Neural progenitor cell (in vitro differentiated cells): Measurements from ENCODE around the gene F10.

Source experiments
- EZH2 ChIP-seq: fragments of 200-600 bp; sonication (generic); IDR thresholded peaks from 2 replicates; pipeline ENCODE4 v1.6.1; 2017; ENCODE audit warnings: antibody characterized with exemption, mild to moderate bottlenecking, moderate library complexity
- EZH2phosphoT487 ChIP-seq: fragments of 200-600 bp; sonication (generic); IDR thresholded peaks from 2 replicates; pipeline ENCODE4 v1.6.1; 2017; ENCODE audit warnings: antibody characterized with exemption
- TF ChIP-seq, protein P1 (sequence below): fragments of 200-600 bp; sonication (generic); IDR thresholded peaks from 2 replicates; pipeline ENCODE4 v1.5.1; 2017; ENCODE audit warnings: antibody characterized with exemption, mild to moderate bottlenecking

GRCh38 chr13:113091211-113091771, 31.3 kb upstream of the F10 start:
- TF ChIP-seq, protein P1, sequence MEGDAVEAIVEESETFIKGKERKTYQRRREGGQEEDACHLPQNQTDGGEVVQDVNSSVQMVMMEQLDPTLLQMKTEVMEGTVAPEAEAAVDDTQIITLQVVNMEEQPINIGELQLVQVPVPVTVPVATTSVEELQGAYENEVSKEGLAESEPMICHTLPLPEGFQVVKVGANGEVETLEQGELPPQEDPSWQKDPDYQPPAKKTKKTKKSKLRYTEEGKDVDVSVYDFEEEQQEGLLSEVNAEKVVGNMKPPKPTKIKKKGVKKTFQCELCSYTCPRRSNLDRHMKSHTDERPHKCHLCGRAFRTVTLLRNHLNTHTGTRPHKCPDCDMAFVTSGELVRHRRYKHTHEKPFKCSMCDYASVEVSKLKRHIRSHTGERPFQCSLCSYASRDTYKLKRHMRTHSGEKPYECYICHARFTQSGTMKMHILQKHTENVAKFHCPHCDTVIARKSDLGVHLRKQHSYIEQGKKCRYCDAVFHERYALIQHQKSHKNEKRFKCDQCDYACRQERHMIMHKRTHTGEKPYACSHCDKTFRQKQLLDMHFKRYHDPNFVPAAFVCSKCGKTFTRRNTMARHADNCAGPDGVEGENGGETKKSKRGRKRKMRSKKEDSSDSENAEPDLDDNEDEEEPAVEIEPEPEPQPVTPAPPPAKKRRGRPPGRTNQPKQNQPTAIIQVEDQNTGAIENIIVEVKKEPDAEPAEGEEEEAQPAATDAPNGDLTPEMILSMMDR, result no peak
- TF ChIP-seq EZH2phosphoT487 (no peak), EZH2 (no peak)
